Chondrocyte (in vitro differentiated cells): ENCODE data around the gene AMDHD2. TPM values are rescaled to one million over a fixed set of nuclear protein-coding genes. Genes with fewer than 3 reads are reported as not detected.

Experiments used
- DNase-seq: peaks from one replicate; pipeline ENCODE4 v3.0.0; 2021; ENCODE audit warnings: mixed read lengths, low spot score
- H3K27ac Mint-ChIP-seq: one replicate; pipeline ENCODE4 v1.8.0; 2021; ENCODE audit warnings: mild to moderate bottlenecking, moderate library complexity, mixed read lengths; ENCODE audit not compliant: unreplicated experiment
- H3K27me3 Mint-ChIP-seq: 2 replicates; pipeline ENCODE4 v1.8.0; 2021; ENCODE audit warnings: low read depth, mixed read lengths
- H3K36me3 Mint-ChIP-seq: 2 replicates; pipeline ENCODE4 v1.8.0; 2021; ENCODE audit warnings: low read depth, mixed read lengths
- H3K4me1 Mint-ChIP-seq: 2 replicates; pipeline ENCODE4 v1.8.0; 2021; ENCODE audit warnings: low read depth, mild to moderate bottlenecking, mixed read lengths
- H3K4me3 Mint-ChIP-seq: one replicate; pipeline ENCODE4 v1.8.0; 2021; ENCODE audit warnings: mild to moderate bottlenecking, moderate library complexity, mixed read lengths; ENCODE audit not compliant: unreplicated experiment
- H3K9me3 Mint-ChIP-seq: 2 replicates; pipeline ENCODE4 v1.8.0; 2021; ENCODE audit warnings: low read depth, mixed read lengths
- total RNA-seq: library from RNA; stranded (reverse); gene quantifications from 3 replicates; pipeline ENCODE4 v1.2.1, GENCODE V29; 2021
- TF ChIP-seq, protein P1 (sequence below): fragments of 200-600 bp; sonication (generic); IDR thresholded peaks from 2 replicates; pipeline ENCODE4 v1.5.0; 2021; ENCODE audit warnings: antibody characterized with exemption, mild to moderate bottlenecking, moderate library complexity

AMDHD2 gene
- total RNA-seq, 1 donor from 2014 or later, result 37.0 TPM

DNA sequence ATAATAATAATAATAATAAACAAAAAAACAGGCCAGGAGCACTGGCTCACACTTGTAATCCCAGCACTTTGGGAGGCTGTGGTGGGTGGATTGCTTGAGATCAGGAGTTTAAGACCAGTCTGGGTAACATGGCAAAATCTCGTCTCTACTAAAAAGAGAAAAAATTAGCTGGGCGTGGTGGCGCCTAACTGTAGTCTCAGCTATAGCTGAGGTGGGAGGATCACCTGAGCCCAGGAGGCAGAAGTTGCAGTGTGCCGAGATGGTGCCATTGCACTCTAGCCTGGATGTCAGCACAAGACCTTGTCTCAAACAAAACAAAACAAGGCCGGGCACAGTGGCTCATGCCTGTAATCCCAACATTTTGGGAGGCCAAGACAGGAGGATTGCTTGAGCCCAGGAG, 25.1 kb upstream of the AMDHD2 start:
- H3K9me3 Mint-ChIP-seq, result no peaks in the 10 kb centered on the region
- H3K4me3 Mint-ChIP-seq, result no peak overlapping the region
- peaks cover 2% of the 10 kb centered on the region for H3K36me3 Mint-ChIP-seq
- TF ChIP-seq, protein P1, sequence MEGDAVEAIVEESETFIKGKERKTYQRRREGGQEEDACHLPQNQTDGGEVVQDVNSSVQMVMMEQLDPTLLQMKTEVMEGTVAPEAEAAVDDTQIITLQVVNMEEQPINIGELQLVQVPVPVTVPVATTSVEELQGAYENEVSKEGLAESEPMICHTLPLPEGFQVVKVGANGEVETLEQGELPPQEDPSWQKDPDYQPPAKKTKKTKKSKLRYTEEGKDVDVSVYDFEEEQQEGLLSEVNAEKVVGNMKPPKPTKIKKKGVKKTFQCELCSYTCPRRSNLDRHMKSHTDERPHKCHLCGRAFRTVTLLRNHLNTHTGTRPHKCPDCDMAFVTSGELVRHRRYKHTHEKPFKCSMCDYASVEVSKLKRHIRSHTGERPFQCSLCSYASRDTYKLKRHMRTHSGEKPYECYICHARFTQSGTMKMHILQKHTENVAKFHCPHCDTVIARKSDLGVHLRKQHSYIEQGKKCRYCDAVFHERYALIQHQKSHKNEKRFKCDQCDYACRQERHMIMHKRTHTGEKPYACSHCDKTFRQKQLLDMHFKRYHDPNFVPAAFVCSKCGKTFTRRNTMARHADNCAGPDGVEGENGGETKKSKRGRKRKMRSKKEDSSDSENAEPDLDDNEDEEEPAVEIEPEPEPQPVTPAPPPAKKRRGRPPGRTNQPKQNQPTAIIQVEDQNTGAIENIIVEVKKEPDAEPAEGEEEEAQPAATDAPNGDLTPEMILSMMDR, result no peak
- no peak for DNase-seq
- H3K27ac Mint-ChIP-seq, result no peak overlapping the region
- H3K27me3 Mint-ChIP-seq, result no peaks in the 10 kb centered on the region
- peaks cover 4% of the 10 kb centered on the region for H3K4me1 Mint-ChIP-seq

DNA sequence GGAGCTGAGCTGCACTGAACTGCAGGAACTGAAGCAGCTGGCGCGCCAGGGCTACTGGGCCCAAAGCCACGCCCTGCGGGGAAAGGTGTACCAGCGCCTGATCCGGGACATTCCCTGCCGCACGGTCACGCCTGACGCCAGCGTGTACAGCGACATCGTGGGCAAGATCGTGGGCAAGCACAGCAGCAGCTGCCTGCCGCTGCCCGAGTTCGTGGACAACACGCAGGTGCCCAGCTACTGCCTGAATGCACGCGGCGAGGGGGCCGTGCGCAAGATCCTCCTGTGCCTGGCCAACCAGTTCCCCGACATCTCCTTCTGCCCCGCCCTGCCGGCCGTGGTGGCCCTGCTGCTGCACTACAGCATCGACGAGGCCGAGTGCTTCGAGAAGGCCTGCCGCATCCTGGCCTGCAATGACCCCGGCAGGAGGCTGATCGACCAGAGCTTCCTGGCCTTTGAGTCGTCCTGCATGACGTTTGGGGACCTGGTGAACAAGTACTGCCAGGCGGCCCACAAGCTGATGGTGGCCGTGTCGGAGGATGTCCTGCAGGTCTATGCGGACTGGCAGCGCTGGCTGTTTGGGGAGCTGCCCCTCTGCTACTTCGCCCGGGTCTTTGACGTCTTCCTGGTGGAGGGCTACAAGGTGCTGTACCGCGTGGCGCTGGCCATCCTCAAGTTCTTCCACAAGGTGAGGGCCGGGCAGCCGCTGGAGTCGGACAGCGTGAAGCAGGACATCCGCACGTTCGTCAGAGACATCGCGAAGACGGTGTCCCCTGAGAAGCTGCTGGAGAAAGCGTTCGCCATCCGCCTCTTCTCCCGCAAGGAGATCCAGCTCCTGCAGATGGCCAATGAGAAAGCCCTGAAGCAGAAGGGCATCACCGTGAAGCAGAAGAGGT, 23.7 kb upstream of the AMDHD2 start:
- Mint-ChIP-seq H3K27ac (no peak overlapping the region), H3K9me3 (no peaks in the 10 kb centered on the region), H3K4me3 (no peak overlapping the region), H3K27me3 (no peaks in the 10 kb centered on the region), H3K4me1 (peaks cover 8% of the 10 kb centered on the region), H3K36me3 (peaks cover 2% of the 10 kb centered on the region)
- DNase-seq, result no peak
- TF ChIP-seq, protein P1, result no peak

DNA sequence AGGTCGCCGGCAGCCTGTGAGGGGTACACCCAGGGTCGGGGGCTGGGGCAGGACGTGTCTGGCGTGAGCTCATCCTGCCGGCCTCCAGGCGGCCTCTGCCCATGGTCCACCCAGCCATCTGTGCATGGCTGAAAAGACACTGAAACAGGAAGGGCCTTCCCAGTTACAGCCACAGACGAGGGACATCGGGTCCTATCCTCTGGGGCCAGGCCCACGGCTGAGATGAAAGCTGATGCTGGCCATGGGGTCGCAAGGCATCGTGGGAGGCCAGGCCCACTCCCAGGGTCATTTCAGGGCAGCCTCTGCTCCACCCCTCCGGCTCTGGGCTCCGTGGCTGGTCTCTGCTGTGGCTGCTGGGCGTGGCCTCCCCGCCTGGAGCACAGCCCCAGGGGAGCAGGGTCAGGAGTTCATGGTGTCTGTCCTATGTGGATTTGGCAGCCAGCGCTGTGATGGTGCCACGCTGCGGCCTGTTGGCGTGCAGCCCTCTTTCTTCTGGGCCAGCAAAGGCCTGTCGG, 23.0 kb upstream of the AMDHD2 start:
- H3K27ac Mint-ChIP-seq, result no peak overlapping the region
- no peak overlapping the region for H3K4me3 Mint-ChIP-seq
- H3K4me1 Mint-ChIP-seq, result peaks cover 12% of the 10 kb centered on the region

DNA sequence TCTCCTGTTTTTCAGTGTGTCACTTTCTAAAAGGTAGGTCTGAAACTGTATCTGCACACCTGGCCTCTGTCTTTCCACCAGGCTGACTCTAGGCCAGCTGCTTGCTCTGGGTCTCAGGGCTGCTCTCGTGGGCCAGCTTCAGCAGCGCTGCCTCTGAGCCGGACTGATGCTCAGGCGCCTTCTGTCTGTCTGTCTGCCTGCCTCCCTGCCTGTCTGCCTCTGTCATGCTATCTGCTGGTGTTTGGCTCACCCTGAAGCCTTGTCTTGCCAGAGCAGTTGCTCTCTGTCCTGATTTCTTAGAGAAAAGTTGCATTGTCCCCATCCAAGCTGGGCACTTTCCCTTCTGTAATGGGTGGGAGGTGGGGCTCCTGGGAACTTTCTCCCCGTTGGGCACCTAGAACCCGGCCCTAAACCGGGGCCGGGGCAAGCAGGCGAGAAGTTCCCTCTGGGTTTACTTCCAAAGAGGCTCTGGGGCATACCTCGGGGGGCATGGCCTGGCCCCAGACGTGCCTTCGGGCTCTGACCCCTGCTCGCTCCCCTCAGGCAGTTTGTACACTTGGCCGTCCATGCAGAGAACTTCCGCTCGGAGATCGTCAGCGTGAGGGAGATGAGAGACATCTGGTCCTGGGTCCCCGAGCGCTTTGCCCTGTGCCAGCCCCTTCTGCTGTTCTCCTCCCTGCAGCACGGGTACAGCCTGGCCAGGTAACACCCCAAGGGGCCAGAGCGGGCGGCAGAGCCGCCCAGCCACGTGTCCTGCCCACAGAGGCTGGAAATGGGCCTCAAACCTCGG, 22.3 kb upstream of the AMDHD2 start:
- H3K36me3 Mint-ChIP-seq, result peaks cover 2% of the 10 kb centered on the region
- H3K27me3 Mint-ChIP-seq, result no peaks in the 10 kb centered on the region
- DNase-seq, result no peak
- no peak overlapping the region for H3K27ac Mint-ChIP-seq
- peaks cover 17% of the 10 kb centered on the region for H3K4me1 Mint-ChIP-seq
- no peak overlapping the region for H3K4me3 Mint-ChIP-seq
- TF ChIP-seq, protein P1, result no peak
- H3K9me3 Mint-ChIP-seq, result no peaks in the 10 kb centered on the region

More for the DNA sequence above, 23.0 kb upstream of the AMDHD2 start:
- DNase-seq, result no peak
- TF ChIP-seq, protein P1, result no peak
- no peaks in the 10 kb centered on the region for H3K27me3 Mint-ChIP-seq
- H3K36me3 Mint-ChIP-seq, result peaks cover 2% of the 10 kb centered on the region
- H3K9me3 Mint-ChIP-seq, result no peaks in the 10 kb centered on the region
